Thymus (tissue), 11 donors: ENCODE measurements around the gene BMPR1B. TPM values are rescaled to one million over a fixed set of nuclear protein-coding genes. Genes with fewer than 3 reads are reported as not detected.

Experiments
- DNase-seq, 9 donors: peaks; one replicate each; pipeline ENCODE4 v3.0.0-alpha.2; 2013; ENCODE audit warnings: low spot score in 9 of 9, low read depth in 6 of 9, missing footprints in 1 of 9
- H3K27ac ChIP-seq, 2 donors: one replicate each; pipeline ENCODE4 v1.5.1; 2013; ENCODE audit warnings: control low read depth in 1 of 2, low read depth in 1 of 2, low read length in 1 of 2, mild to moderate bottlenecking in 1 of 2, moderate library complexity in 1 of 2
- H3K27me3 ChIP-seq, 2 donors: one replicate each; pipeline ENCODE4 v1.5.1; 2013; ENCODE audit warnings: low read length in 1 of 2; ENCODE audit not compliant: control insufficient read depth in 2 of 2, insufficient read depth in 1 of 2
- H3K36me3 ChIP-seq, 2 donors: one replicate each; pipeline ENCODE4 v1.5.1; 2013; ENCODE audit warnings: low read length in 1 of 2, mild to moderate bottlenecking in 1 of 2, moderate library complexity in 1 of 2; ENCODE audit not compliant: control insufficient read depth in 2 of 2, insufficient read depth in 2 of 2
- H3K4me1 ChIP-seq, 2 donors: one replicate each; pipeline ENCODE4 v1.5.1; 2013; ENCODE audit warnings: low read length in 2 of 2; ENCODE audit not compliant: control insufficient read depth in 2 of 2, insufficient read depth in 2 of 2
- H3K4me3 ChIP-seq, 2 donors: one replicate each; pipeline ENCODE4 v1.5.1; 2013; ENCODE audit warnings: low read length in 2 of 2, control low read depth in 1 of 2, mild to moderate bottlenecking in 1 of 2
- H3K9me3 ChIP-seq, 2 donors: one replicate each; pipeline ENCODE4 v1.5.1; 2013; ENCODE audit warnings: low read length in 1 of 2, mild to moderate bottlenecking in 1 of 2; ENCODE audit not compliant: control insufficient read depth in 2 of 2, insufficient read depth in 1 of 2
- WGBS: extraction: QIAGEN DNeasy Blood & Tissue Kit; methylation state at CpG from one replicate; pipeline ENCODE4 v1.1.7; 2013; 5-methylcytosine and 5-hydroxymethylcytosine counted together
- polyA plus RNA-seq: library from polyadenylated mRNA; stranded (reverse); fragments of 200-250 nt; gene quantifications from one replicate; pipeline ENCODE4 v1.2.3, GENCODE V29; 2013
- total RNA-seq: library from RNA; stranded (reverse); fragments of 120-200 nt; gene quantifications from one replicate; pipeline ENCODE4 v1.2.4, GENCODE V29; 2013
- donor health status: healthy.

BMPR1B gene
- total and polyA plus RNA-seq, 2 donors: 2.2 to 12.5 TPM

- Histone ChIP-seq H3K4me3 (no peak overlapping the region), H3K9me3 (no peaks in the 10 kb centered on the region), H3K4me1 (no peaks in the 10 kb centered on the region), H3K36me3 (no peaks in the 10 kb centered on the region), H3K27ac (no peak overlapping the region), H3K27me3 (no peaks in the 10 kb centered on the region)
- WGBS: 73% methylated on average over 2 of the region's 2 CpGs
- no peak for DNase-seq
Measured at GRCh38 chr4:94924566-94924965, 166.8 kb downstream of the BMPR1B start.

GRCh38 chr4:94925764-94926347 is 168.1 kb downstream of the BMPR1B start:
- Histone ChIP-seq H3K27ac (no peak overlapping the region), H3K36me3 (no peaks in the 10 kb centered on the region), H3K27me3 (no peaks in the 10 kb centered on the region), H3K4me3 (no peak overlapping the region), H3K4me1 (no peaks in the 10 kb centered on the region), H3K9me3 (no peaks in the 10 kb centered on the region)
- WGBS: 90% methylated on average over 5 of the region's 5 CpGs
- DNase-seq: no peak

DNA sequence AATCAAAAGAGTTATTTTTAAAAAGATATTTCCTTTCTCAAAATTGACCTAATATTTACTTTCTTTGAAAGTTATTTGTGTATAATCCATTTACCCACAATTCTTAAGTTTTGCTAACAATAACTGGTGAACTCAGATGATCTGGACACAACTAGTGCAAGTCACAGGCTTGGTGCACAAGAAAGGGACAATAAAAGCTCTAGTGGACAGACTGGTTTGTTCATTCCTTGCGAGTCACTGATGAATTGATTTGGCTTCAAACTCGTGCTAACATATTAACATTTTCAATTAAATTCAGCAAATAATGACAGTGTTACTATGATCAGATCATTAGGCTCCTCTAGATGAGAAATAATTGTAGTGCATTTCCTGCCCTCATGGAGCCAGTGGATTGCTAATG is 169.2 kb downstream of the BMPR1B start:
- 98% methylated on average over 2 of the region's 2 CpGs for WGBS
- Histone ChIP-seq H3K27me3 (no peaks in the 10 kb centered on the region), H3K27ac (no peak overlapping the region), H3K9me3 (no peaks in the 10 kb centered on the region), H3K36me3 (no peaks in the 10 kb centered on the region), H3K4me1 (no peaks in the 10 kb centered on the region), H3K4me3 (no peak overlapping the region)
- DNase-seq: no peak

DNA sequence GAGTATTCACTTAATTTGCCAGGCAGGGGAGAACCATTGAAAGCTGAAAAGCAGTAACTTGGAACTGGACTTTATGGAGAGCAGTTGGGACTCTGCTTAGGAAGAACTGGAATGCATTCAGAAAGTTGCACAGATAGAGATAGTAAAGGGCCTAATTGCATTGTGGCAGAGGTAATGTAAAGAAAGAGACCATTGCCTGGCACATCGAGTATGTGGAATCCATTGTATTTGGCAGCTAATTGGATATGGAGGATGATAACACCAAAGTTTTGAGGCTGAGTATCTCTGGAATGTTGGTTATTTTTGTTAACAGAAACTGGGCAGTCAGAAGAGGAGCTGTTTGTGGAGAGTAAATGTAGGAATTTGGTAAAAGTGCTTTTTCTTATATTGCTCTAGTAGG is 169.9 kb downstream of the BMPR1B start:
- no peak for DNase-seq
- Histone ChIP-seq H3K27ac (no peak overlapping the region), H3K27me3 (no peaks in the 10 kb centered on the region), H3K9me3 (no peaks in the 10 kb centered on the region), H3K4me1 (no peaks in the 10 kb centered on the region), H3K4me3 (no peak overlapping the region), H3K36me3 (no peaks in the 10 kb centered on the region)
- 98% methylated on average over 1 of the region's 1 CpG for WGBS

DNA sequence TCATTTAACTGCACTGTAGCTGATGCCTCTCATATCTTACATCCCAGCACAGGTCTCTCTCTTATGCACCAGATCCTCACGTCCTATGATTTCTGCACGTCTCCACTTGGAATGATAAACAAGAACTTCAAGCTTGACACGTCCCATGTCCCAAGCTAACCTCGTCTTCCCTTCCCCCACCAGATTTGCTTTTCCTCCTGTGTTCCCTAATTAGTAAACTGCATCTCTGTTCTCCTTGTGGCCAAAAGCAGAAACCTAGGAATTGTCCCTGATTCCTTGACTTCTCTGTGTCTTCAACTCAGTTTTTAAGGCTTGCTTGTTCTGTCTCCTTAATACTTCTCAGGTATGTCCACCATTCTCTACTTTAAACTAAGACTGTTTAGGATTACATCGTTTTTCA is 171.9 kb downstream of the BMPR1B start:
- DNase-seq: no peak
- Histone ChIP-seq H3K27me3 (no peaks in the 10 kb centered on the region), H3K9me3 (no peaks in the 10 kb centered on the region), H3K36me3 (no peaks in the 10 kb centered on the region), H3K4me3 (no peak overlapping the region), H3K4me1 (no peaks in the 10 kb centered on the region), H3K27ac (no peak overlapping the region)
- 97% methylated on average over 5 of the region's 5 CpGs for WGBS

DNA sequence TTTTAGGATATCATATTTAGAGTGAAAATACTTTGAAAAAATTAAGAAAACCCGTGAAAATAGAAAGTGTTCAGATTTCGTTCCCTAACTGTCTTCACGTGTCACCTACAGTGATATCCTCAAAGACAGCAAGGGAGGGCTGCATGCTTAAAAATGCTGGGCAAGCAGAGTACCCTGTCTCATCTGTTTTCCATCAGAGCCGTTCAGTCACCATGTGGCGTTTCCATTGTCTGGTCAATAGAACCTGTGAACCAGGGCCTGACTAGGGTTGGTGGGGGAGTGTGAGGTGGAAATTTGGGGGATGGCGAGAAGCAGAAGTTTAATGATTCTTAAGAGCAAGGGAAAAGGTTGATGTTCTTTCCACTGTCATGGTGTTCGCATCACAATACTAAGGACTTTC is 173.9 kb downstream of the BMPR1B start:
- no peak for DNase-seq
- H3K36me3 ChIP-seq: no peaks in the 10 kb centered on the region
- H3K27me3 ChIP-seq: no peaks in the 10 kb centered on the region
- H3K9me3 ChIP-seq: no peaks in the 10 kb centered on the region
- no peak overlapping the region for H3K4me3 ChIP-seq
- 97% methylated on average over 7 of the region's 7 CpGs for WGBS
- no peaks in the 10 kb centered on the region for H3K4me1 ChIP-seq
- H3K27ac ChIP-seq: no peak overlapping the region

DNA sequence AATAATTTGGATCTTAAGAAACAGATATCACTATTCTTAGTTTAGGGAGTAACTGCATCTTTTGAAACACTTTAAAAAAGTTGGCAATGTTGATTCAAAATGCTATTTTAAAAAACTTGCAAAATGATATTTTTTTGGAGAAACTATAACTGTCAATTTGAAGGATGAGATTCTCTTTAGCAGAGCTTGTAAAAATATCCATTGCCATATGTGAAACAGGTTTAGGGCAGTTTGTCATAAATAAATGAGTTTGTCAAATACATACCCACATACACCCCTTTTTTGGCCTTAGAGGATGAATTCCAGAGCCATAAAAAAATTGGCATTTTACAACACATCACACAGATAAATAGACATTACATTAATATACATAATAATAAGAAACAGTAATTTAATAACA is 174.6 kb downstream of the BMPR1B start:
- Histone ChIP-seq H3K27me3 (no peaks in the 10 kb centered on the region), H3K27ac (no peak overlapping the region), H3K36me3 (no peaks in the 10 kb centered on the region), H3K4me3 (no peak overlapping the region), H3K9me3 (no peaks in the 10 kb centered on the region), H3K4me1 (no peaks in the 10 kb centered on the region)
- DNase-seq: no peak

DNA sequence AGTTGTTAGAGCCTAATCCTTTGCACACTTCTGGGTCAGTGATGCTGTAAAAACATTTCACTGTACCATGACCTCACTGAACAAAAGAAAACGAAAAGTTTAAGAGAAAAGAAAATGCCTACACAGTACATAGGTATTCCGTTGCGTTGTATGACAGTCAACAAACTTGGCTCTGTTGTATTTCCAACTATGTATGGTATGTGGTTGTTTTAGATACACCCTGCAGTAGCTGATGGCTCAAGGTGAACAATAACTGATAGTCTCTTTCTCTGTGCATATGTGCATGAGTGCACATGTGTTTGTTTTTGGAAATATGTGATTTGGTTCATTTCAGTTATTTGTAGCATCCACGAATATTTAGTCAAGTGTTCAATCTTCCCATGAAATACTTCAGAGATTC is 176.0 kb downstream of the BMPR1B start:
- DNase-seq: no peak
- WGBS: 95% methylated on average over 4 of the region's 4 CpGs
- Histone ChIP-seq H3K9me3 (no peaks in the 10 kb centered on the region), H3K27me3 (no peaks in the 10 kb centered on the region), H3K4me1 (no peaks in the 10 kb centered on the region), H3K4me3 (no peak overlapping the region), H3K36me3 (no peaks in the 10 kb centered on the region), H3K27ac (no peak overlapping the region)

DNA sequence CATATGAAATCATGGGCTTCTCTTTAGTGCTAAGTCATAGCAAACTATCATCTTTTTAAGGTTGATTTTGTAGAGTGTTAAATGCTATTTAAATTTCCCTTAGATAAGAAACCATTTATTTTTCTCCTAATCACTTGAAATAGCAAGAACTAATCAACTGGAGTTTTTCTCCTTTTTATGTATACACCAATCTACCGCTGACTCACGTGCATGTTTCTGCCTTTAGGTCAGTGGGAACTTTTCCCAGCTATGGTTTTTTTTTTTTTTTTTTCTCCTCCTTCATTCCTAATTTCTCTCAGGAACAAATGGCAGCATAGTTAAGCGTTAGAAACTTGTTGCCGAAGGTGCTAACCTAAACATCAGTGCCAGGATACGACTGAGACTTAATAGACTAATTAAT is 176.4 kb downstream of the BMPR1B start:
- Histone ChIP-seq H3K27me3 (no peaks in the 10 kb centered on the region), H3K4me1 (no peaks in the 10 kb centered on the region), H3K4me3 (no peak overlapping the region), H3K27ac (no peak overlapping the region), H3K9me3 (no peaks in the 10 kb centered on the region), H3K36me3 (no peaks in the 10 kb centered on the region)
- DNase-seq: no peak
- 88% methylated on average over 5 of the region's 5 CpGs for WGBS

GRCh38 chr4:94934864-94935263 is 177.1 kb downstream of the BMPR1B start:
- Histone ChIP-seq H3K9me3 (no peaks in the 10 kb centered on the region), H3K4me3 (no peak overlapping the region), H3K27me3 (no peaks in the 10 kb centered on the region), H3K27ac (no peak overlapping the region), H3K4me1 (no peaks in the 10 kb centered on the region), H3K36me3 (no peaks in the 10 kb centered on the region)
- no peak for DNase-seq
